Subcutaneous adipose tissue (tissue), 4 donors: Measurements from ENCODE around the gene SLC47A2. TPM values are rescaled to one million over a fixed set of nuclear protein-coding genes. Genes with fewer than 3 reads are reported as not detected.

Experiments used
- total RNA-seq, 4 donors: library from RNA; depleted of rRNA; stranded (reverse); fragments of >200 nt; gene quantifications; one replicate each; pipeline ENCODE4 v1.1.0, GENCODE V29; 2016
- TF ChIP-seq, protein P1 (sequence below): fragments of 450-650 bp; IDR thresholded peaks from one replicate; pipeline ENCODE4 v1.5.1; 2016; ENCODE audit warnings: low read depth, mild to moderate bottlenecking, control low read depth, antibody characterized with exemption, moderate library complexity

Gene SLC47A2
- total RNA-seq, 4 donors from 2014 or later = not detected

DNA sequence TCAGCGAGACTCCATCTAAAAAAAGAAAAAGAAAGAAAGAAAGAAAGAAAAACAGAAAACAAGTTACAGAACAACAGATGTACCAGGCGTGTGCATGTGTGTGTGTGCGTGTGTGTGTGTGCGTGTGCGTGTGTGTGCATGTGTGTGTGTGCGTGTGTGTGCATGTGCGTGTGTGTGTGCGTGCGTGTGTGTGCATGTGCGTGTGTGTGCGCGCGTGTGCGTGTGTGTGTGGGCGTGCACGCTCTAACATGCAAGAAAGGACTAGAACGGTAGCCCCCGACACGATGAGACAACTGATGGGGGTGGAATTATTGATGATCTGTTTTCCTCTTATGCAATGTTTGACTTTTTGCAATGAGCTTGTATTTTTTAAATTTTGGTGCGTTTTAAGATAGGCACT lies 30.1 kb upstream of the SLC47A2 start:
- TF ChIP-seq, protein P1, sequence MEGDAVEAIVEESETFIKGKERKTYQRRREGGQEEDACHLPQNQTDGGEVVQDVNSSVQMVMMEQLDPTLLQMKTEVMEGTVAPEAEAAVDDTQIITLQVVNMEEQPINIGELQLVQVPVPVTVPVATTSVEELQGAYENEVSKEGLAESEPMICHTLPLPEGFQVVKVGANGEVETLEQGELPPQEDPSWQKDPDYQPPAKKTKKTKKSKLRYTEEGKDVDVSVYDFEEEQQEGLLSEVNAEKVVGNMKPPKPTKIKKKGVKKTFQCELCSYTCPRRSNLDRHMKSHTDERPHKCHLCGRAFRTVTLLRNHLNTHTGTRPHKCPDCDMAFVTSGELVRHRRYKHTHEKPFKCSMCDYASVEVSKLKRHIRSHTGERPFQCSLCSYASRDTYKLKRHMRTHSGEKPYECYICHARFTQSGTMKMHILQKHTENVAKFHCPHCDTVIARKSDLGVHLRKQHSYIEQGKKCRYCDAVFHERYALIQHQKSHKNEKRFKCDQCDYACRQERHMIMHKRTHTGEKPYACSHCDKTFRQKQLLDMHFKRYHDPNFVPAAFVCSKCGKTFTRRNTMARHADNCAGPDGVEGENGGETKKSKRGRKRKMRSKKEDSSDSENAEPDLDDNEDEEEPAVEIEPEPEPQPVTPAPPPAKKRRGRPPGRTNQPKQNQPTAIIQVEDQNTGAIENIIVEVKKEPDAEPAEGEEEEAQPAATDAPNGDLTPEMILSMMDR = no peak

DNA sequence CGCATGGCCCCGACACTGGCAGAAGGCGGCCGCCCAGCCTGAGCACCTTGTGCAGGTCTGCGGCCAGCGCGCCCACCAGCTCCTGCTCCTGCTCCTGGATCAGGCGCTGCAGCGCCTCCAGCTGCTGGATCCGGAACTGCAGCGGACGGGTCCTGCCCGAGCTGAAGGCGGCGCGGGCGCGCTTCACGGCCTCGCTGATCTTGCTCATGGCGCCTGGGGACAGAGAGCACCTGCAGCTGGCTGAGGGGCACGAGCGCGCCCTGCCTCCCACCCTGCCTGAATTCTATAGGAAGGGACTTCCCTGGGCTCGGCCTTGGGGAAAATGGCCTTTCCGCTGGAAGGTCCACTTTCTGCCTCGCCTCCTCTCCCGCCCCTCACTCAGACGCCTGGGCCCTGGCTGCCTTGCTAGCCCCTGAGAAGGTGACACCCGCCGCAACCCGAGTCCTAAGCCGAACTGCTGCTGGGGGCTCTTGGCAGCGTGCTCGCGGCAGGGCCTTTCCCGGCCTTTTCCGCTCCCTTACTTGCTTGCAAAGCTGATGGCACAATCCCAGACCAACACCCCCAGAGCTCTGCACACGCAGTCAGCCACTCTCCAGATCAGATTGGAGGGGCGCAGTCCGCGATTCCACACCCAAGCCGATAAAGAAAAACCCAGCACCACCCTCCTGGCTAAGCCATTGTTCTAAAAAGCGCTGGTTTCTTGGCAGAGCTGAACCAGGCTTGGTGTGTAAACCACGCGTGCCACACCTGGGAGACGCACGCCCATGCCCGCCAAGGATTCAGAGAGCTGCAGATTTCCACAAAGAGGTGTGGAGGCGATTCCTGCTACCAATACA lies 28.8 kb upstream of the SLC47A2 start:
- TF ChIP-seq, protein P1 = no peak

DNA sequence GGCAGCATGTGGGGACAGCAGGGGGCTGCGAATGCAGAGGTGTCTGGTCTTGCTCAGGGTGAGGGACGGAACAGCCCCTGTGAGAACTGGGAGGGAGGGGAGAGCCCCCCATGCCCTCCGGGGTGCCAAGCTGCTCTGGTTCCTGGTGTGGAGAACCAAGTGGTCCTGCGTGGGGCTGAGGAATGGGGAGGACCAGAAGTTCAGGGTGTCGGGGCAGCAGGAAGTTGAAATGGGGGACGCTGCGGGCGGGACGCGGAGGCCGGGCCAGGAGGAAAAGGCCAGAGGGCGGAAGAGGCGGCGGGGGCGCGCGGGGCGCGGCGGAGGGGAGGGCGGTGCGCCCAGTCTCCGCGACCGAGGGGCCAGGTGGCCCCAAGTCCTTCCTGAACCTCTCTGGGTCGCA lies 28.1 kb upstream of the SLC47A2 start:
- TF ChIP-seq, protein P1 = no peak

DNA sequence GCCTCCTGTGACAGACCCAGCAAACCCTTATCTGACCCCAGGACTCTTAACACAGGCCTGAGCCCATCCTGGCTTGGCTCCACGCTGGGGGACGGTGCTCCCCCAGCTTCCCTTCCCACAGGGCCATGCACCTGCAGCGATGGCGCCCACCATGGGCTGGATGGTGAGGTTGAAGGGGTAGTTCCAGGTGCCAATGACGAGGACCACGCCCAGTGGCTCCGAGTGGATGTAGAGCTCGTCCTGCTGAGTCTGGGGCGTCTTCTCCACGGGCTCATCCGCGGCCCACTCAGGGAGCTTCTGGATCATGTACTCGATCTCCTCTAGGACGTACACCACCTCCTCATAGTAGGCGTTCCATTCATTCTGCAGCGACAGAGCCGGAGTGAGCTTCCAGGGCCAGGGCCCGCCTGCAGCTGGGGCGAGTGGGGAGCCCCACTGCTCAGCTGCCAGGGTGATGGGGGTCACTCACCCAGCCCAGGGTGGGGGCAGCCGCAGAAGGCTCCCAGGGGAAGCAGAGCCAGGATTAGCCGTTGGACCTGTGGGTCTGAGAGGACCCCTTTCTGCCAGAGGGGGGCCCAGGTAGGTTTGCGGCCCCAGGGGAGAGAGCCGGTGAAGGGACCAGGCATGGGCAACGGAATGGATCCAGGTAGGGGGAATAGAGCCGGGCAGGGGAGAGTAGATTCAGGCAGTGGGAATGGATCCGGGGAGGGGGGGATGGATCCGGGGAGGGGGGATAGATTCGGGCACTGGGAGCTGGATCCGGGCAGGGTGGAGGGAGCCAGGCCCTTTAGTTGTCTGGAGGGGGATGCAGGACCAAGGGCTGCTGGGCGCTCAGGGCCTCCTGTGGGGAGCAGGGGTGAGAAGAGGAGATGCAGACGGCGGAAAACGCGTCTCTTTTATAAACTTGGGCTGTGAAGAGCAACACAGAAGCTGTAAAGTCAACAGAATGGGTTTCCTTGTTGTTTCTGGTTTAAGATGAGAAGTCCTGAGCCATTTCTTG lies 27.0 kb upstream of the SLC47A2 start:
- TF ChIP-seq, protein P1 = no peak

DNA sequence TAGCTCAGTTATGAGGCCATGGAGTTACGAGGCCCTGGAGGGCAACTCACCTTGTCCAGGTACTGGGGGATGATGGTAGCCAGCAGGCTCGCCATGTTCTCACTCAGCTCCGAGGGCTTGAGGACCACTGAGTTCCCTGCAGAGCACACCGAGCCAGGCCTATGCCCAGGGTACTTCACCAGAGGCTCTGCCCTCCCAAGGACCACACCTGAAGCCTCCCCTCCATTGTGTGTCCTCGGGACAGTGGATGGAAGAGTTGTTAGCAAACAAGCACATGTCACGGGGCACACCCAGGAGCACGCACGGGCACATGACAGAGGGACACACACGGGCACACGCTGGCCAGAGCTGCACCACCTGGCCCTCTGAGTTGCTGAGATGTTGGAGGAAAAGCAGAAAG lies 26.1 kb upstream of the SLC47A2 start:
- TF ChIP-seq, protein P1 = no peak

DNA sequence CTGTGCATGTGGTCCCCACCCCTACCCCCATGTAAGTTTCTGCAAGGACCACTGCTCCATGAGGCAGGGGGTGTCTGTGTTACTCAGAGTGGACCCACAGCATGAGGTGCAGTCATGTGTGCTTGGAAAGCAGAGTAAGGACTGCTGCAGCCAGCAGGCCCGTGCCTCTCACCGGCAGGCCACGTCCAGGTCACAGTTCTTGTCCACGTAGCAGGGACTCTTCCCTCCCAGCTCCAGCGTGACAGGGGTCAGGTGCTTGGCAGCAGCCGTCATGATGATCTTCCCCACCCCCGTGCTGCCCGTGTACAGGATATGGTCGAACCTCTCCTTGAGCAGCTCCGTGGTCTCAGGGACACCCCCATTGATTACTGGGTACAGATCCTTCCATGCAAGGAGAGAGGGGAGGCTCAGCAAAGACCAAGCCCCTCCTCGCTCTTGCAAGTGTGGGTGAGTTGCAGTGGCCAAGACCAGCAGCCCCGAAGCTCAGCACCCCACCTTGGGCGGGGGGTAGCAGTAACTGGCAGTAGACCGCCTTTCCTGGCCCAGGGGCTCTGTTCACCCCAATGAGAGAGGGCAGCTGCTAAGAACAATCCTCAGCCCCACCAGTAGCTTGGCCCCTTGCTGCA lies 25.6 kb upstream of the SLC47A2 start:
- TF ChIP-seq, protein P1 = no peak
